Endothelial cell (in vitro differentiated cells): ENCODE measurements around the gene DNAH10. TPM values are rescaled to one million over a fixed set of nuclear protein-coding genes. Genes with fewer than 3 reads are reported as not detected.

Source experiments
- DNase-seq: peaks from one replicate; pipeline ENCODE4 v3.0.0; 2021; ENCODE audit warnings: low spot score
- H3K27ac Mint-ChIP-seq: one replicate; pipeline ENCODE4 v1.8.0; 2021; ENCODE audit warnings: mixed read lengths, inconsistent platforms; ENCODE audit not compliant: unreplicated experiment
- H3K27me3 Mint-ChIP-seq: one replicate; pipeline ENCODE4 v1.8.0; 2021; ENCODE audit warnings: mild to moderate bottlenecking, moderate library complexity, mixed read lengths, inconsistent platforms; ENCODE audit not compliant: unreplicated experiment
- H3K36me3 Mint-ChIP-seq: one replicate; pipeline ENCODE4 v1.8.0; 2021; ENCODE audit warnings: mild to moderate bottlenecking, low read depth, mixed read lengths, inconsistent platforms; ENCODE audit not compliant: unreplicated experiment
- H3K4me1 Mint-ChIP-seq: one replicate; pipeline ENCODE4 v1.8.0; 2021; ENCODE audit warnings: mild to moderate bottlenecking, mixed read lengths, inconsistent platforms; ENCODE audit not compliant: unreplicated experiment
- H3K4me3 Mint-ChIP-seq: one replicate; pipeline ENCODE4 v1.8.0; 2021; ENCODE audit warnings: mild to moderate bottlenecking, mixed read lengths, inconsistent platforms; ENCODE audit not compliant: unreplicated experiment
- H3K9me3 Mint-ChIP-seq: one replicate; pipeline ENCODE4 v1.8.0; 2021; ENCODE audit warnings: mixed read lengths, inconsistent platforms; ENCODE audit not compliant: unreplicated experiment
- total RNA-seq: library from RNA; stranded (reverse); fragmentation: NEBNext Ultra II Directional; extraction: Animal tissue kit (Norgen Biotek cat#: 25700); gene quantifications from one replicate; pipeline ENCODE4 v1.2.1, GENCODE V29; 2021; ENCODE audit not compliant: unreplicated experiment
- TF ChIP-seq, protein P1 (sequence below): fragments of 200-600 bp; sonication (generic); IDR thresholded peaks from one replicate; pipeline ENCODE4 v1.5.0; 2021; ENCODE audit warnings: antibody characterized with exemption; ENCODE audit not compliant: unreplicated experiment

Gene DNAH10
- total RNA-seq, 1 donor from 2014 or later = 1.2 TPM

GRCh38 chr12:123931686-123932321, 169.7 kb downstream of the DNAH10 start:
- H3K27me3 Mint-ChIP-seq = peaks cover 4% of the 10 kb centered on the region
- H3K27ac Mint-ChIP-seq = no peak overlapping the region
- no peak for DNase-seq
- TF ChIP-seq, protein P1, sequence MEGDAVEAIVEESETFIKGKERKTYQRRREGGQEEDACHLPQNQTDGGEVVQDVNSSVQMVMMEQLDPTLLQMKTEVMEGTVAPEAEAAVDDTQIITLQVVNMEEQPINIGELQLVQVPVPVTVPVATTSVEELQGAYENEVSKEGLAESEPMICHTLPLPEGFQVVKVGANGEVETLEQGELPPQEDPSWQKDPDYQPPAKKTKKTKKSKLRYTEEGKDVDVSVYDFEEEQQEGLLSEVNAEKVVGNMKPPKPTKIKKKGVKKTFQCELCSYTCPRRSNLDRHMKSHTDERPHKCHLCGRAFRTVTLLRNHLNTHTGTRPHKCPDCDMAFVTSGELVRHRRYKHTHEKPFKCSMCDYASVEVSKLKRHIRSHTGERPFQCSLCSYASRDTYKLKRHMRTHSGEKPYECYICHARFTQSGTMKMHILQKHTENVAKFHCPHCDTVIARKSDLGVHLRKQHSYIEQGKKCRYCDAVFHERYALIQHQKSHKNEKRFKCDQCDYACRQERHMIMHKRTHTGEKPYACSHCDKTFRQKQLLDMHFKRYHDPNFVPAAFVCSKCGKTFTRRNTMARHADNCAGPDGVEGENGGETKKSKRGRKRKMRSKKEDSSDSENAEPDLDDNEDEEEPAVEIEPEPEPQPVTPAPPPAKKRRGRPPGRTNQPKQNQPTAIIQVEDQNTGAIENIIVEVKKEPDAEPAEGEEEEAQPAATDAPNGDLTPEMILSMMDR = no peak
- H3K4me1 Mint-ChIP-seq = no peaks in the 10 kb centered on the region
- no peak overlapping the region for H3K4me3 Mint-ChIP-seq
- no peaks in the 10 kb centered on the region for H3K9me3 Mint-ChIP-seq
- peaks cover 11% of the 10 kb centered on the region for H3K36me3 Mint-ChIP-seq

GRCh38 chr12:123933214-123933613, 171.1 kb downstream of the DNAH10 start:
- H3K9me3 Mint-ChIP-seq = no peaks in the 10 kb centered on the region
- no peak for DNase-seq
- H3K27ac Mint-ChIP-seq = no peak overlapping the region
- TF ChIP-seq, protein P1 = no peak
- no peak overlapping the region for H3K4me3 Mint-ChIP-seq
- no peaks in the 10 kb centered on the region for H3K4me1 Mint-ChIP-seq
- peaks cover 7% of the 10 kb centered on the region for H3K27me3 Mint-ChIP-seq
- peaks cover 20% of the 10 kb centered on the region for H3K36me3 Mint-ChIP-seq

DNA sequence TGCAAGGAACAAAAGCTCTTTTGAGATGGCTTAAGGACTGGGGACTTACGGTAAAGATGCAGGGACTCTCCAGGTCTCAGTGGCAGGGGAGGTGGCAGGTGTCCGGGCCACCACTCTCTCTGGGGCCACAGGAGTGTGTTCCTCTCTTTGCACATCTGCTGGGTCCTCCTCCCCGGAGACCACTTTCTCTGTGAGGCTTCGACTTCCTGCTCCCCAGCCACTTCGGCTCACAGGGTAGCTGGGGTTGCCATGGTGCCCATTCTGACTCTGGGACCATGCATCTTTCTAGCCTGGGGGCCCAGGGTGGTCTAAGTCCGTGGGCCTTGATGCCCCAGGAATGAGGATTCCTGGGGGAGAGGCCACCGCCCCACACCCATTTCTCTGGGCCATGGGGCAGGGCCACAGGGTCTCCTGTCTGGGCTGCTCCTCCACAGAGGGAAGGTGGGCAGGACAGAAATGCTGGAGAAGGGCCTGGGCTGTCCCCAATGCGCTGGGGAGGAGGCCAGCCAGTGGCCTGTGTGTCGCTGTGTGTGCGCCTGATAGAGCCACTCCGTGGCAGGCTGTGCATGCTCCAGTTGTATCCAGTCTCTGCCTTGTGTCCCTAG, 172.0 kb downstream of the DNAH10 start:
- TF ChIP-seq, protein P1 = no peak
- H3K27ac Mint-ChIP-seq = no peak overlapping the region
- no peaks in the 10 kb centered on the region for H3K9me3 Mint-ChIP-seq
- no peak overlapping the region for H3K4me3 Mint-ChIP-seq
- peaks cover 8% of the 10 kb centered on the region for H3K27me3 Mint-ChIP-seq
- no peak for DNase-seq
- peaks cover 4% of the 10 kb centered on the region for H3K4me1 Mint-ChIP-seq
- H3K36me3 Mint-ChIP-seq = peaks cover 20% of the 10 kb centered on the region

GRCh38 chr12:123934829-123935228, 172.7 kb downstream of the DNAH10 start:
- Mint-ChIP-seq H3K36me3 (peaks cover 19% of the 10 kb centered on the region), H3K27ac (no peak overlapping the region), H3K9me3 (no peaks in the 10 kb centered on the region), H3K4me1 (peaks cover 4% of the 10 kb centered on the region), H3K27me3 (peaks cover 6% of the 10 kb centered on the region), H3K4me3 (no peak overlapping the region)
- TF ChIP-seq, protein P1 = no peak
- no peak for DNase-seq

GRCh38 chr12:123935956-123936355, 173.9 kb downstream of the DNAH10 start:
- no peak for DNase-seq
- H3K27ac Mint-ChIP-seq = no peak overlapping the region

More at GRCh38 chr12:123935956-123936355, 173.9 kb downstream of the DNAH10 start:
- peaks cover 23% of the 10 kb centered on the region for H3K36me3 Mint-ChIP-seq
- TF ChIP-seq, protein P1 = no peak
- H3K9me3 Mint-ChIP-seq = no peaks in the 10 kb centered on the region
- H3K4me3 Mint-ChIP-seq = no peak overlapping the region
- peaks cover 6% of the 10 kb centered on the region for H3K27me3 Mint-ChIP-seq
- H3K4me1 Mint-ChIP-seq = peaks cover 4% of the 10 kb centered on the region
